Measurements from ENCODE around the gene LYL1. TPM values are rescaled to one million over a fixed set of nuclear protein-coding genes. Genes with fewer than 3 reads are reported as not detected.
A peak's percentile ranks its signal among the peaks of the same experiment; 100 is the strongest.

LYL1 gene
- total RNA-seq, 1 donor from 2014 or later, result 27.2 TPM

GRCh38 chr19:13100841-13101589 is 1.6 kb downstream of the LYL1 start:
- Histone ChIP-seq H3K4me3 (peak overlapping the region; percentile 63), H3K27ac (peak overlapping the region; percentile 96), H3K27me3 (ENCODE audit: low read depth) (no peaks in the 10 kb centered on the region), H3K9me3 (no peaks in the 10 kb centered on the region), H3K4me1 (peaks cover 88% of the 10 kb centered on the region), H3K36me3 (peaks cover 6% of the 10 kb centered on the region)
- TF ChIP-seq, protein P1, sequence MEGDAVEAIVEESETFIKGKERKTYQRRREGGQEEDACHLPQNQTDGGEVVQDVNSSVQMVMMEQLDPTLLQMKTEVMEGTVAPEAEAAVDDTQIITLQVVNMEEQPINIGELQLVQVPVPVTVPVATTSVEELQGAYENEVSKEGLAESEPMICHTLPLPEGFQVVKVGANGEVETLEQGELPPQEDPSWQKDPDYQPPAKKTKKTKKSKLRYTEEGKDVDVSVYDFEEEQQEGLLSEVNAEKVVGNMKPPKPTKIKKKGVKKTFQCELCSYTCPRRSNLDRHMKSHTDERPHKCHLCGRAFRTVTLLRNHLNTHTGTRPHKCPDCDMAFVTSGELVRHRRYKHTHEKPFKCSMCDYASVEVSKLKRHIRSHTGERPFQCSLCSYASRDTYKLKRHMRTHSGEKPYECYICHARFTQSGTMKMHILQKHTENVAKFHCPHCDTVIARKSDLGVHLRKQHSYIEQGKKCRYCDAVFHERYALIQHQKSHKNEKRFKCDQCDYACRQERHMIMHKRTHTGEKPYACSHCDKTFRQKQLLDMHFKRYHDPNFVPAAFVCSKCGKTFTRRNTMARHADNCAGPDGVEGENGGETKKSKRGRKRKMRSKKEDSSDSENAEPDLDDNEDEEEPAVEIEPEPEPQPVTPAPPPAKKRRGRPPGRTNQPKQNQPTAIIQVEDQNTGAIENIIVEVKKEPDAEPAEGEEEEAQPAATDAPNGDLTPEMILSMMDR (IDR thresholded peaks at IDR 0.05), result peak; percentile 43
- intact Hi-C loops (cut with DNase I), result no loop called here
- ATAC-seq, result no peak
- no peak for DNase-seq

DNA sequence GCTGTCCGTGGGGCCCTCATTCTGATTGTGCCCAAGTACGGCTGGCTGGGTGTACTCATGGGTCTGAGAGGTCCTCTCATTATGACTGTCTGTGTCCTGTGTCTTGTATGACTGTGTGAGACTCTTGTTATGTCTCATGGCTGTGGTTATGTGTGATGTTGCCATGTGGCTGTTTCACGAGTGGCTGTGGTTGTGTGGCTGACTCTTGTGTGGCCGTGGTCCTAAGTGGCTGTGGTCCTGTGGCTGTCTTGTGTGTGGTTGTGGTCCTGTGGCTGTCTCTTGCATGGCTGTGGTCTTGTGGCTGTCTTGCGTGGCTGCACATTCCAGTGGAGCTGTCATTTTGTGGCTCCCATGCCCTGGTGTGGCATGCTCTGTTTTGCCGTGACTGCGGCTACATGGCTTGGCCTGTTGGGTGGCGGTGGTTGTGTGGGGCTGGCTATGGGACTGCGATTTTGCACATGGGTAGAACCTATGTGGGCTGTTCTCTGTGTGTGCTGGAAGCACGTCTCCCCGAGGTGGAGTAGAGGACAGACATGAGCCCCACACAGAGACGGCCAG is 2.5 kb downstream of the LYL1 start:
- Histone ChIP-seq H3K9me3 (no peaks in the 10 kb centered on the region), H3K36me3 (peaks cover 11% of the 10 kb centered on the region), H3K4me1 (peaks cover 89% of the 10 kb centered on the region), H3K4me3 (peak overlapping the region; percentile 63), H3K27me3 (ENCODE audit: low read depth) (no peaks in the 10 kb centered on the region), H3K27ac (peak overlapping the region; percentile 96)
- intact Hi-C loops (cut with DNase I), result no loop called here
- DNase-seq, result no peak
- TF ChIP-seq, protein P1 (IDR thresholded peaks at IDR 0.05), result no peak
- ATAC-seq, result no peak

DNA sequence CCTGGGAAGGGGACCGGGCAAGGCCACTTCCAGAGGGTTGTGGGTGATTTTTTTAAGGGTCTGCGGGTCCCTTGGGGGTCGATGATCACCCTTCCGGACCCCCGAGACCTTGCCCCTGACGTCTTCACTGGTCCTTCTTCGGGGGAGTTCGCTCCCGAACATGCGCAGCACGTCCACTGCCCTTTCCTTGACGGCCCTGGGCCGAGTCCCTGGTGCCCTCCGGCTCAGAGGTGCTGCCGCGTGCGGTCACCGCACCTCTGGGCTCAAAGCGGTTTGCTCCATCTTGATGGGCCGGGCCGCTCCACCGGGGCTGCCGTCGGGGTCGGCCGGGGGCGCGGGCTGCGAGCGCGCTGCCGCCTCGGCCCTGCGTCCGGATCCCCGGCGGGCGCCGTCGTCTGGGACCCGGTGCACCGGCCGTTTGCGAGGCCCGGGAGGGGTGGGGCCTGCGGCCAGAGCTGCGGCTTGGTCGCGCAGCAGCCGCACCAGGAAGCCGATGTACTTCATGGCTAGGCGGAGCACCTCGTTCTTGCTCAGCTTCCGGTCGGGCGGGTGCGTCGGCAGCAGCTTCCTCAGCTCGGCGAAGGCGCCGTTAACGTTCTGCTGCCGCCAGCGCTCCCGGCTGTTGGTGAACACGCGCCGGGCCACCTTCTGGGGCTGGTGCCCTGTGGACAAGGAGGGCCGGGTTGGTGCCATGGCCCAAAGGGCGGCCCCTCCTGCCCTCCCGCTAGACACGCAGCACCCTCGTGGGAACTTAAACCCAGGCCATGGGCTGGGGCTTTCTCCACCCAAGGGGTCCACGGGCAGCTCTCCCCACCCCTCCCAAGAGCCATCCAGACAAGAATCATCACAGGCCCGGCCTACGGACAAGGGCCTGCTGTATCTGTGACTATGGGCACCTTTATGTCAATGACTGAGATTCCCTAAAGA is 3.3 kb downstream of the LYL1 start:
- H3K9me3 ChIP-seq, result no peaks in the 10 kb centered on the region
- peaks cover 91% of the 10 kb centered on the region for H3K4me1 ChIP-seq
- TF ChIP-seq, protein P1 (IDR thresholded peaks at IDR 0.05), result no peak
- peaks cover 18% of the 10 kb centered on the region for H3K36me3 ChIP-seq
- peak; percentile 53 to 65 for ATAC-seq
- peak; percentile 91 for DNase-seq
- intact Hi-C loops (cut with DNase I), result no loop called here
- H3K27ac ChIP-seq, result peak overlapping the region; percentile 96
- peak overlapping the region; percentile 57 for H3K4me3 ChIP-seq
- no peaks in the 10 kb centered on the region for H3K27me3 ChIP-seq (ENCODE audit: low read depth)

GRCh38 chr19:13098277-13099072 is 4.2 kb downstream of the LYL1 start:
- intact Hi-C loops (cut with DNase I), result no loop called here
- Histone ChIP-seq H3K4me1 (peaks cover 91% of the 10 kb centered on the region), H3K27me3 (ENCODE audit: low read depth) (no peaks in the 10 kb centered on the region), H3K27ac (peak overlapping the region; percentile 96), H3K4me3 (peak overlapping the region; percentile 57), H3K9me3 (no peaks in the 10 kb centered on the region), H3K36me3 (peaks cover 22% of the 10 kb centered on the region)
- ATAC-seq, result peak in 1 of 2 donors; percentile 19
- TF ChIP-seq, protein P1 (IDR thresholded peaks at IDR 0.05), result no peak
- DNase-seq, result peak; percentile 70
